Suprapubic skin (tissue), 4 donors: ENCODE results near the gene ATG3.
"Not testable (repeated sequence)": the region's sequence is repeated elsewhere in the genome, so short reads cannot be mapped to it uniquely, and the experiment has no call there.

Experiments used
- EP300 ChIP-seq: sonication (generic); formaldehyde crosslinking; IDR thresholded peaks from one replicate; pipeline ENCODE4 v1.6.1; 2017; ENCODE audit warnings: antibody characterized with exemption
- POLR2A ChIP-seq, 2 donors: fragments of 450-650 bp; IDR thresholded peaks; one replicate each; pipeline ENCODE4 v1.6.1; 2017; ENCODE audit warnings: antibody characterized with exemption in 2 of 2, mild to moderate bottlenecking in 2 of 2, moderate library complexity in 2 of 2
- POLR2AphosphoS5 ChIP-seq, 3 donors: sonication (generic); formaldehyde crosslinking; IDR thresholded peaks; one replicate each; pipeline ENCODE4 v1.6.1; 2017; ENCODE audit warnings: antibody characterized with exemption in 3 of 3
- TF ChIP-seq, protein P1 (sequence below), 2 donors: fragments of 200-600 bp in 1 of 2; fragments of 450-650 bp in 1 of 2; sonication (generic) in 1 of 2; IDR thresholded peaks; one replicate each; pipeline ENCODE4 v1.5.1; 2016 to 2019; ENCODE audit warnings: antibody characterized with exemption in 2 of 2, mild to moderate bottlenecking in 1 of 2, moderate library complexity in 1 of 2

DNA sequence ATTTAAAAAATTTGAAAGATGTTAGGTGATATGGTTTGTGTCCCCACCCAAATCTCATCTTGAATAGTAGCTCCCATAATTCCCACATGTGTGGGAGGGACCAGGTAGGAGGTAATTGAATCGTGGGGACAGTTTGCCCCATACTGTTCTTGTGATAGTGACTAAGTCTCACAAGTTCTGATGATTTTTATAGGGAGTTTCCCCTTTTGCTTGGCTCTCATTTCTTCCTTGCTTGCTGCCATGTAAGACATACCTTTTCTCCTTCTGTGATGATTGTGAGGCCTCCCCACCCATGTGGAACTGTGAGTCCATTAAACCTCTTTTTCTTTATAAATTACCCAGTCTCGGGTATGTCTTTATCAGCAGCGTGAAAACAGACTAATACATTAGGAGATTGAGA, 42.8 kb downstream of the ATG3 start:
- TF ChIP-seq, protein P1, sequence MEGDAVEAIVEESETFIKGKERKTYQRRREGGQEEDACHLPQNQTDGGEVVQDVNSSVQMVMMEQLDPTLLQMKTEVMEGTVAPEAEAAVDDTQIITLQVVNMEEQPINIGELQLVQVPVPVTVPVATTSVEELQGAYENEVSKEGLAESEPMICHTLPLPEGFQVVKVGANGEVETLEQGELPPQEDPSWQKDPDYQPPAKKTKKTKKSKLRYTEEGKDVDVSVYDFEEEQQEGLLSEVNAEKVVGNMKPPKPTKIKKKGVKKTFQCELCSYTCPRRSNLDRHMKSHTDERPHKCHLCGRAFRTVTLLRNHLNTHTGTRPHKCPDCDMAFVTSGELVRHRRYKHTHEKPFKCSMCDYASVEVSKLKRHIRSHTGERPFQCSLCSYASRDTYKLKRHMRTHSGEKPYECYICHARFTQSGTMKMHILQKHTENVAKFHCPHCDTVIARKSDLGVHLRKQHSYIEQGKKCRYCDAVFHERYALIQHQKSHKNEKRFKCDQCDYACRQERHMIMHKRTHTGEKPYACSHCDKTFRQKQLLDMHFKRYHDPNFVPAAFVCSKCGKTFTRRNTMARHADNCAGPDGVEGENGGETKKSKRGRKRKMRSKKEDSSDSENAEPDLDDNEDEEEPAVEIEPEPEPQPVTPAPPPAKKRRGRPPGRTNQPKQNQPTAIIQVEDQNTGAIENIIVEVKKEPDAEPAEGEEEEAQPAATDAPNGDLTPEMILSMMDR (IDR thresholded peaks at IDR 0.05): not testable (repeated sequence)
- not testable (repeated sequence) for TF ChIP-seq POLR2A (IDR thresholded peaks at IDR 0.05); POLR2AphosphoS5 (IDR thresholded peaks at IDR 0.05); EP300
